A673 (cell line): ENCODE measurements around the gene MPHOSPH9. TPM values are rescaled to one million over a fixed set of nuclear protein-coding genes. Genes with fewer than 3 reads are reported as not detected.

Source experiments
- BruUV-seq: library from RNA; stranded (reverse); fragments of 400-500 nt; replicated peaks from 2 replicates; lab custom pipeline; 2021; lab: Mats Ljungman, UMichigan
- CTCF ChIA-PET: fragments of 300-600 bp; sonication (Branson Sonifier 250); formaldehyde crosslinking; loops from one replicate; lab custom pipeline; 2022; ENCODE audit warnings: antibody characterized with exemption; lab: Charles Lee
- POLR2A ChIA-PET: fragments of 300-600 bp; sonication (Branson Sonifier 250); formaldehyde crosslinking; loops from one replicate; lab custom pipeline; 2022; ENCODE audit warnings: antibody characterized with exemption; ENCODE audit not compliant: low non-redundant PET; lab: Charles Lee
- DNase-seq: peaks from one replicate; pipeline ENCODE4 v3.0.0-alpha.2; 2015; ENCODE audit warnings: low spot score
- H3K27ac ChIP-seq: fragments of 200-600 bp; sonication (generic); 2 replicates; pipeline ENCODE4 v1.5.1; 2016; ENCODE audit warnings: mixed run types, low read depth, mild to moderate bottlenecking, mixed read lengths, antibody characterized with exemption, low read length; ENCODE audit not compliant: poor library complexity, severe bottlenecking
- H3K27me3 ChIP-seq: fragments of 200-600 bp; sonication (generic); replicated peaks from 2 replicates; pipeline ENCODE4 v1.6.1; 2017; ENCODE audit warnings: mixed run types, low read depth, mild to moderate bottlenecking, mixed read lengths, antibody characterized with exemption, low read length; ENCODE audit not compliant: insufficient read depth, poor library complexity
- H3K36me3 ChIP-seq: fragments of 200-600 bp; sonication (generic); 2 replicates; pipeline ENCODE4 v1.6.1; 2016; ENCODE audit warnings: mixed run types, mild to moderate bottlenecking, mixed read lengths, antibody characterized with exemption, low read length; ENCODE audit not compliant: insufficient read depth, poor library complexity, severe bottlenecking
- H3K4me1 ChIP-seq: fragments of 200-600 bp; sonication (generic); 2 replicates; pipeline ENCODE4 v1.6.1; 2017; ENCODE audit warnings: mixed run types, mild to moderate bottlenecking, mixed read lengths, antibody characterized with exemption, low read length; ENCODE audit not compliant: insufficient read depth, poor library complexity, severe bottlenecking
- H3K4me3 ChIP-seq: fragments of 200-600 bp; sonication (generic); 2 replicates; pipeline ENCODE4 v1.5.1; 2016; ENCODE audit warnings: low read depth, mixed run types, mild to moderate bottlenecking, mixed read lengths, low read length; ENCODE audit not compliant: poor library complexity, severe bottlenecking
- H3K9me3 ChIP-seq: fragments of 200-600 bp; sonication (generic); 2 replicates; pipeline ENCODE4 v1.6.1; 2016; ENCODE audit warnings: mixed run types, low read depth, mild to moderate bottlenecking, mixed read lengths, antibody characterized with exemption, low read length; ENCODE audit not compliant: poor library complexity, severe bottlenecking
- CTCF ChIP-seq: fragments of 300-800, 200-600 bp; sonication (generic); conservative IDR thresholded peaks from 2 replicates; pipeline ENCODE4 v1.5.1; 2017; ENCODE audit warnings: low read depth, mild to moderate bottlenecking, antibody characterized with exemption, low read length, moderate library complexity, mixed read lengths
- EZH2 ChIP-seq: fragments of 200-600 bp; sonication (generic); IDR thresholded peaks from 2 replicates; pipeline ENCODE4 v1.6.1; 2017; ENCODE audit warnings: borderline replicate concordance, low read depth, mild to moderate bottlenecking, mixed read lengths, antibody characterized with exemption, low read length; ENCODE audit not compliant: poor library complexity, severe bottlenecking
- intact Hi-C: fragments of 100-400 bp; cut with micrococcal nuclease; formaldehyde crosslinking; loops from one replicate; pipeline ENCODE4 v1.10.0; 2022; ENCODE audit not compliant: unreplicated experiment
- total RNA-seq: library from RNA; stranded (reverse); gene quantifications from 2 replicates; pipeline ENCODE4 v1.2.3, GENCODE V29; 2021

The MPHOSPH9 gene
- total RNA-seq, 1 experiment from 2014 or later: 80.8 TPM

DNA sequence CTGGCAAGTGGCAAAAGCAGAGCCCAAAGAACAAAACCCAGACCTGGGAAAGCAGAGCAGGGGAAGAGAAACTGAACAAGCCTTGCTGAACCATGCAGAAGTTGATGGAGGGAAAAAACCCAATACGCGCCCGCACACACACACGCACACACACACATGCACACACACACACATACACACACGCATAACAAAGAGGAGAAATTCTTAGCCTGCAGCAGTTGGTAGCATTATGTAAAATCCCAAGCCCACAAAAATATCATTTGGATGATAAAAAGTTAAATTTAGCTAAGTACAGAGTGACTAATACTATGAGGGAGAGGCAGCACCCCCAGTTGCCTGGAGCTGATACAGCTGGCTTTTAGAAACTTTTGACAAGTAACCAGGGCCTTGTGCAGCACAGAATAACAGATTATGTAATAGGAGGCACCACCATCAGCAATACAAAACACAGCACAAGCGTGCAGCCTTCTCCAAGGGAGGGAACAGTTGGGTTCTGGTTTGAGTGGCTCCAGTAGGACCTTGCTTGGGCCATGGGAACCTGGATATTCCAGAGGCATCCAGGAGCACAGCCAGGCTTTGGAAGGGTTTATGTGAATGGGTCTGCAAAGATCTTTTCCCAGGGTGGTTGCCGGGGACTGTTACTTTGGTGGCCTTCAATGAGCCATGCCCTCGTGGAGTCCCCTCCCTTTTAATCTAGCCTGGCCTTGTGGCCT, 117.4 kb downstream of the MPHOSPH9 start:
- POLR2A ChIA-PET: no interaction called here
- no peaks in the 10 kb centered on the region for H3K9me3 ChIP-seq
- no peaks in the 10 kb centered on the region for H3K4me1 ChIP-seq
- no peaks in the 10 kb centered on the region for H3K27me3 ChIP-seq
- intact Hi-C loops: no loop called here
- DNase-seq: no peak
- CTCF ChIA-PET: no interaction called here
- no TSS peak for BruUV-seq
- no peaks in the 10 kb centered on the region for H3K36me3 ChIP-seq
- no peak overlapping the region for H3K27ac ChIP-seq
- TF ChIP-seq EZH2 (no peak), CTCF (no peak)
- H3K4me3 ChIP-seq: no peak overlapping the region

- intact Hi-C loops: no loop called here
- CTCF ChIA-PET: no interaction called here
- POLR2A ChIA-PET: no interaction called here
- no peak overlapping the region for H3K4me3 ChIP-seq
- TF ChIP-seq EZH2: no peak
- no peak for TF ChIP-seq CTCF
- DNase-seq: no peak
- BruUV-seq: no TSS peak
- H3K4me1 ChIP-seq: no peaks in the 10 kb centered on the region
- no peak overlapping the region for H3K27ac ChIP-seq
- H3K36me3 ChIP-seq: no peaks in the 10 kb centered on the region
- no peaks in the 10 kb centered on the region for H3K27me3 ChIP-seq
- no peaks in the 10 kb centered on the region for H3K9me3 ChIP-seq
These were observed 118.4 kb downstream of the MPHOSPH9 start for GRCh38 chr12:123114304-123115083.

DNA sequence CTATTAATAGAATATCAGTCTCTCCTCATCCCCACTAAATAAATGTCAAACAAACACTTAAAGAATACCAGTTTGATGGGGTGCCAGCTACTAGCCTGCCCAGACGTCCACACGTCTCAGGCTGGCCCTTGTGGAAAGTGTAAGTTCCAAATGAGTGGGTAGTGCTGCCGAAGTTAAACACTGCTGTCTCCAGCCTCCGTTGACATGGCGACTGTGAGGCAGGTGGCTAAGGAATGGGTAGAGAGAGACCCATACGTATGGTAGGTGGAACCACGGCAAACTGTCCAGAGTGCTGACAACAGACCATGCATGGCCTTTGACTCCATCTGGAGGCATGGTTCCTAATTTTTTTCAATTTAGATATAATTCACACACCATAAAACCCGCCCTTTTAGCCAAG, 119.9 kb downstream of the MPHOSPH9 start:
- DNase-seq: no peak
- Histone ChIP-seq H3K4me3 (no peak overlapping the region), H3K4me1 (no peaks in the 10 kb centered on the region), H3K9me3 (no peaks in the 10 kb centered on the region), H3K36me3 (no peaks in the 10 kb centered on the region), H3K27me3 (no peaks in the 10 kb centered on the region), H3K27ac (no peak overlapping the region)
- CTCF ChIA-PET: no interaction called here
- intact Hi-C loops: no loop called here
- TF ChIP-seq EZH2 (no peak), CTCF (no peak)
- POLR2A ChIA-PET: no interaction called here
- BruUV-seq: no TSS peak
